Activated CD4-positive, CD25-positive, alpha-beta regulatory T cell (primary cell): ENCODE results near the gene ANGEL1.
A peak's percentile ranks its signal among the peaks of the same experiment; 100 is the strongest.

Experiments
- DNase-seq, 4 experiments: peaks; one replicate each; lab custom pipeline; 2025; lab: John Stamatoyannopoulos, UW

ANGEL1 gene

DNA sequence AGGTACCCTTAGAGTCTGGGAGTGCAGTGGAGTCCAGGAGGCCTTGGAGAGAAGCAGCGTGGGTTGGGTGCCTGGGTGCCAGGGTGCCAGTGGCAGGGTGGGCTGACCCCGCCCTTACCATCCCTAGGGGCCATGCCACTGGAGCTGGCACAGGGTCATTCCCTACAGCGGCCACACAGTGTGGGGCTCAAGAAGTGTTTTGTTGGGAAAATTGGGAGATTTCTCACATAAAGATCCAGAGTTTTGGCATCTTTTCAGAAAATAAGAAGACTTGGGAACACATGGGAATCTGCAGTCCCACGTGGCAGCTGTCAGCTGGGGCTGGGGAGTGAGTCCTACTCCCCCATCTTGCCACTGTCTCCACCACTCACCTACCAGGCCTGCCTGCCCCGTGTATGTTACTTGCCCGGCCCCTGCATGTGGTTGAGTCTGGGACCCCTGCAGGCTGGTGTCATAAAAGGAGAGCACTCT, 47.2 kb downstream of the ANGEL1 start:
- no peak for DNase-seq

DNA sequence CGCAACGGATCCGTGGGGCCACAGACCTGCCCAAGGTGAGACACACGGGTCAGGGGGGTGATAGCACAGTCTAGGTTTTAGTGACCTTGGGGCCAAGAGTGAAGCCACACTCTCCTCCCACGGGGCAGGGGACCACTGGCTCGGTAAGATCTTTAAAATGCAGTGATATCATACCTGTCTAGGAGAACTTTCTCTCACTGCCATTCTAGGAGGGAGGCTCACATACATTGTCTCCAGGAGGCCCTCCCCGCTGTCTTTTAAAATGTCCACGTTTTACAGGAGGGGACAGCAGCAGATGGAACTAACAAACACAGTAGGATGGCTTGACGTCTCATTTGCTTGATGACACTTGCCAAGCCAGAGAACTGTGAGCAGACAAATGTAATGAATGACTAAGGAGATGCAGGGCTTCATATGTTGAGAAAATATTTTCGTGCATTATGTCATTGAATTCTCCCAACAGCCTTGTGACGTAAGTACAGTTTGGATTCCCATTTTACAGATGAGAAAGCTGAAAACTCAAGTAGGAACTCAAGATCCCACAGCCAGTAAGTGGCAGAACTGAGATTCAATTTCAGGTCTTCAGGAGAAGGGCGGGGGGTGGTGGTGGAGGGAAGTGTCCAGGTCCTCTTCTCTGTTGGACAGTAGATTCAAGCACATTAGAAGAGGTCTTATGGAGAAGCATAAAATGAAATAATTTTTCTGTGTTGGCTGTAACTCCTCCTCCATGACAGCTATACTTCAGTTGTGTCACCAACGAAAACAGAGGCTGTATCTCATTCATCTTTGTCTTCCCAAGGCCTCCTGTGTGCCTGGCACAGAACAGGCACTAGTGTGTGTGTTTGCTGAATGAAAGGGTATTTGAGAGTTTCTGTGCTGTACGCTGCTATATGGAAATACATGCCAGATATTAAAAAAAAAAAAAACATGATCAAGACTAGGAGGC, 49.3 kb downstream of the ANGEL1 start:
- DNase-seq = no peak

DNA sequence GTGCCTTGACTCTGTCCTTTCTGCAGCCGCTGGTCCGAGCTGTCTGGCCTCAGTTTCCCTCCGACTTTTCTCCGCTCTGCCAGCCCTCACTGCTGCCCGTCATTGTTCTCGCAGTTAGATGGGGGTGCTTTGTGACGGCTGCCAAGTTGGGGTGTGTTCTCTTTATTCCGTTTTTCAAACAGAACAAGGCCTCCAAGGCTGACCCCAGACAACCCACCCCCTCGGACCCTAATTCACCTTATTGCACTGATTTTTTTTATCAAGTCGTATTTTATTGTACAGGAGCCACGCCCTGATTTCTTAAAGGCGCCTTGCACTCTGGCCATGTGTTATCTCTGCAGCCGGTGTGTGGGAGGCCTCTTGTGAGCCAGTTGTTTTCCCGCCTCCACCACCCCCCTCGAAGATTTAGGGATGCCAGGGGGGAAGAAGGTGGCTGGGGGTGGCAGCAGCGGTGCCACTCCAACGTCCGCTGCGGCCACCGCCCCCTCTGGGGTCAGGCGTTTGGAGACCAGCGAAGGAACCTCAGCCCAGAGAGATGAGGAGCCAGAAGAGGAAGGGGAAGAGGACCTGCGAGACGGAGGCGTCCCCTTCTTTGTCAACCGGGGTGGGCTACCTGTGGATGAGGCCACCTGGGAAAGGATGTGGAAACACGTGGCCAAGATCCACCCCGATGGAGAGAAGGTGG, 50.1 kb downstream of the ANGEL1 start:
- no peak for DNase-seq

DNA sequence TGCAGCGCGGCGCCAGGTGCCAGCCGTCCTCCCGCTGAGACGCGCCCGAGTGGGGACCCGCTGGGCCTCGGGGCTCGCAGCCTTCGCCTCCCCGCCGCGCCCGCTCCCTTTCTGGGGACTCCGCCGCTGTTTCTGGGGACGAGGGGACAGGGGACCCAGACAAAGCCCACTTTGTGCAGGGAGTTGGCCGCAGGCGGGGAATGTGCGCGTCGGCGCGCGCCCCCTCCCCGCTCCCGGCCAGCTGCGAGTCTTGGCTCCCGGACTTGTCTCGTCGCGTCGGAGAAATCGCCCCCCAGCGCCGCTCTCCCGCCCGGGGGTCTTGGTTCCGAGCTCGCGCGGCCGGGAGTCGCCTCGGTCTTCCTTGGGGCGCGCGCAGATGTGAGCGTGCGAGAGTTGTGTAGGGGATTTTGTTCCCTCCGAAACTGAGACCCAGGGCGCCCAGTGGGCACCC, 50.7 kb downstream of the ANGEL1 start:
- no peak for DNase-seq

DNA sequence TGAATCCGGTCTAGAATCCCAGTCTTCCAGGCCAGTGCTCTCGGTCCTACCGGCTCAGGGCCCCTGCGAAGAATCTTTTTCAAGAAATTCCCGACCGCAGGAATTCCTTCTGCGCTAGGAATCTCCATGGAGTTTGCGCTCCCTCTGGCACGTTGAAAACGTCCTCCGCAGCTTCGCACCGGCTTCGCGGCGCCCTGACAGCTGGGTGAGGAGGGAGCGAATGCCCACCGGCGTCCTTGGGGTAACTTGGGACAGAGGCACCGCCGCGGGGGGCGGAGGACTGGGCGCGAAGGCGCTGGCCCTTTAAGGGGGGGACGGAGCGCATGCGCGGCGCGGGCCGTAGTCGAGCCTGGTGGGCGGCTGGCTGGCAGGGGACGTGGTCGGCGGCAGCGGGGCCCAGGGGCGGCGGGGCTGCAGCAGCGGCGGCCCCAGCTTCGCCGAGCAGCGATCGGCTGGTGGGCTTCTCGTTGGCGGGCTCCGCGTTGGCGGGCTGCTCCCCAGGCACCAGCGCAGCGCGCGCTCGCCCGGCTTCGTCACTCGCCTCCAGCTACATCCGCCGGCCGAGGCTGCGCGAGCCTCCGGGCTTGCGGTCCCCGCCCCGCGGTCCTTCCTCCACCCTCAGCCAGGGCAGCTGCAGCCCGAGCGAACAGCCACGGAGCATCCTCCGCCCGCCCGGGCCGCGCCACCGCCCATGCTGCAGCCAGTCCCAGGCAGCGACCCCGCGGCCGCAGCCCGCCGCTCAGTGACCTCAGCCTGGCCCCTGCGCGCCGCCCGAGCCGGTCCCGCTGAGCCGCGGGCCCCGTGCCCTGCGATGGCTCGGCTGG, 51.3 kb downstream of the ANGEL1 start, which contains the start of gene VASH1:
VASH1 (plus strand) TSS at position 333 of the 824 bp plus-strand sequence. CDS start 1,354 bp downstream, outside the sequence.
- DNase-seq = peak; percentile 14 to 32 (median 28)

DNA sequence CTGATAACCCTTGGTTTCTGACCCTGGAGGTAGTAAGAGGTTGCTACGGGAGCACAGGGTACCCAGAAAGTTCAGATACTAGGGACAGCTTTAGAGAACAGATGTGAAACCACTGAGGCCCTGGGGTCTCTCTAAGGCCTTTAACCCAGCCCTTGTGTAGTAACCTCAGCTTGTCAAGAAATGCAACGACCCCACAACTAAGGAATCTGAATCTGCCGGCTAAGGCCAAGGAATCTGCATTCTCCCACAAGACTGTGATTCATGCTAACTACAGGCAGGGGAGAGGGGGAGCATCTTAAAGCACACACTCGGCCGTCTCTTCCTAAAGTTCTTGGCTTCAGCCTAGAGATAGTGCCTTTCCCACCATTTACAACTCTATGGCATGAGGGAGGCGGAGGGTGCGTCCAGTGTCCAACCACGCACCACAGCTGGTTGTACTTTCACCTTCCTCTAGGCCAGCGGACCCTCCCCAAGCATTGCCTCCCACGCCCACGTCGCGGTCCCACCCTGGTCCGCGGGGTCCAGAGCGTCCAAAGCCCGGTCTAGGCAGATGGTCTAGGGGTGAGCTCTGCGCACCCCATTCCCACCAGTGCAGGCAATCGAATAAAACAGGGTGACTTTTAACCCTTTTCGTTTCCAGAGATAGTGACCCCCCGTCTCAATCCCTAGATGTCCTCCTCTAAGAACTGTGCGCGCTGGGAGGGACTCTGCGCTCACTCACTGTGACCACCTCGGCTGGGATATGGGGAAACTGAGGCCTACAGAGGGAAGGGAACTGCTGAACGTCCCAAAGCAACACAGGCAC, 52.1 kb downstream of the ANGEL1 start:
- DNase-seq = no peak

DNA sequence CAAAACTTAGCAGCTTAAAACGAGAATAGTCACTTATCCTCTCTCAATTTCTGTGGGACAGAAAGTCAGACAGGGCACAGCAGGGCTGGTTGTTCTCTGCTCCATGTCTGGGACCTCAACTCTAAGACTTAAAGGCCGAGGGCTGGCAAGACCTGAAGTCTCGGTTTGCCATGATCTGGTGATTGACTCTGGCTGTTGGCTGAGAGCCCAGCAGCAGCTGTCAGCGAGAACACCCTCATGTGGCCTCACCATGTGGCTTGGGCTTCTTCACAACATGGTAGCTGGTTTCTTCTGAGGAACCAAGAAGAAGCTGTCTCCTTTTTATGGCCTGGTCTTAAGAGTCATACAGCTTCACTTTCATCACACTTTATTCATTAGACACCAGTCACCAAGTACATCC, 53.1 kb downstream of the ANGEL1 start:
- no peak for DNase-seq

DNA sequence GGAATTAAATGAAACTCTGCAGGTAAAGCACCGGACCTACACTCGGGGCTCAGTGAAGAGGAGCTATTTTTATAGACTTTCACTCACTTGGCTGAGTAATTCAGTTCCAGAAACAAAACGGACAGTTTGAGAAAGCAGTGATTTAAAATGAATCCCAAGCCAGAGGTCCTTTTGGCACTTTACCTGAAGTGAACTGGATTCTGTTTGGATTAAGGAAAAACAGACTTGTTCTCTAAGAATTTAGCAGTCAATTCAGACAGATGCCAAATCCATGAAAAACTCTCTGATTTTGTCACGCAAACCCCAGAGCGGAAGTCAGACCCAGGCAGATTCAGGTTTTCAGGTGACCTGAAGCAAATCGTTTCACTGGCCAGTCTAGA, 56.3 kb downstream of the ANGEL1 start:
- no peak for DNase-seq

DNA sequence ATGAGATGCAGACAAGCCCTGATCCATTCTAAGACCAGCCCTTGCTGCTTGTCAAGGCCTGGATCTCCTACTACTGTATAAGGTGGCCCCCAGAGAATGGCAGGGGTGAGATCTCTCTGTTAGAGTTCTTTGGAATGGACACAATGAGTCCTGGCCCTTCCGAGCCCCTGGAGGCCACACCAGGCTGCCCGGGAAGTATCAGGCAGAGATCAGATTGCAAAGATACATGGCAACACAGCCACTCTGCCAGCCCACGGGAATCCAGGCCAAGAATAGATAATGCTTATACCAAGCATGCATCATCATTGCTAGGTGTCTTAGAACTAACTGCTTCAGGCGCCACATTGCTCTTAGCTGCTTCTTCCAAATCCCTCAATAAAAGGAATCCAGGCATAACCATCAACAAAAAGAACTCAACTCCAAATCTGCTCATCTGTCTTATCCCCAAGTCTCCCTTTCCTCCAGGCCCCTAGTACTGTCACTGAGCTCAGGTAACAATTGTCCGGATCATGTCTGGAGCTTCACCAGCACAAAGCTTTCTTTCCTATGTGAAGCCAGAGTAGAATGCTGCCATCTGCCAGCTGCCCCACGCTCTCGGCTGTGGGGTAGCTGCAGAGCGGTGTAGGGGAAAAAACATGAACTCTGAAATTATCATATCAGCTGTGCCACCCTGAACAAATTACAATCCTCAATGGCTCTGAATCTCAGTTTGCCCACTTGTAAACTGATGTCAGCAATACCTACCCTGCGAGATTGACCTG, 56.9 kb downstream of the ANGEL1 start:
- no peak for DNase-seq

DNA sequence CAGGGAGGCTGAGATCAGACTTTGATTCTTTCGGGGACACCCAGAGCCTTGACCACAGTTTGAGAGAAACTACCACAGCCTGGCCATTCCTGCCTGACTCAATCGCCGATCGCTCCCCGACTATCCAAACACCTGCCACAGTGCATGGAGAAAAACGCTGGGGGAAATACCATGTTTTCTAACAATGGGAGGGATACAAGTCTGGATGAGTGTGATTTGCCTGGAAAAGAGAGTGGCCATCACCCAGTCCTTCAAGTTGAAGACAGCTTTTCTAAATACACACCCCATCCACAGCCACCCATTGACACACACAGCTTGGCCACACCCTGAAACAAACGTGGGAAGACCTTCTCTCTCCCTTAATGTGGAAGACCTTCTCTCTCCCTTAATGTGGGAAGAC, 58.1 kb downstream of the ANGEL1 start:
- DNase-seq = no peak

DNA sequence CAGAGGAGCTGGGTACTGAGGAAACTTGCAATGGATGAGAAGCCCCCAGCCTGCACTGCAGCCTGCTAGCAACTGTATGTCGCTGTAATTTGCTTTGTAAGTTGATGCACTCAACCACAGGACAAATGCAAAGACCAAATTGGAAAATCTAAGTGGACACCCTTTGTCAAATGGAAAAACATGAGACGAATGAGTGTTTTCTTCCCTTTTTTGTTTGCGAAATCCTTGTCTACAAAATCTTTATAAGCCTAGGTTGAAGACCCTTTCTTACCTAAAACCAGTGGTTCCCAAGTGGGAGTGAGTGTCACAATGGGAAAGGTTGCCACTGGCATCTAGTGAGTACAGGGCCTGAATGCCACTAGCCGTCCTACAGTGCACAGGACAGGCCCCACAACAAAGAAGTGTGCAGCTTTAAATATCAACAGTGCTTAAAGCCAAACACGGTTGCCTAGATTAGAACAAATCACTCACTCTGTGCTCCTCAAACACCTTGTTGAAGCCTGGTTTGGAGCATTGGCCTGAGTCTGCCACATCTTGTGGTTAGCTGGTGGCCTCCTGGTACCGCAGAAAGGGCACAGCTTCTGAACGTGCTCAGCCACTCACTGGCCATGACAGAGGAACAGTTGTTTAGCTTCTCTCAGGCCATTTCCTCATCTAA, 59.0 kb downstream of the ANGEL1 start:
- no peak for DNase-seq

DNA sequence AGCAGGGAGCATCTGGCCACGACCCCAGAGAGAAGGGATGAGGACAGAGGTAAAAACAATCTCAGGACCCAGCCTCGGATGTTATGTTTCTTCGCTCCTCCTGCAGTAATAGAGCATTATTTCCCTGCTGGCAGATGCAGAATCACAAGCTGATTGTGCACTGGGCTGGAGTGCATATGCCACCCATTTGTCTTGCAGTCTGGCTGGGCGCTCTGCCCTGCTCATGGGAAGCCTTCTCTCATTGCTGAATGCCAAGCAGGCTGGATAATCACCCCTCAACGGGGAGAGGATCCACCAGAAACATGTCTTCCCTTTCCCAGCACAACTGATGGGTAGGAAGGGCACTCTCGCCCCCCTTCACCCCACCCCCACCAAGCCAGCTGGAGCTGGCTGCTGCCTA, 59.9 kb downstream of the ANGEL1 start:
- DNase-seq = no peak

DNA sequence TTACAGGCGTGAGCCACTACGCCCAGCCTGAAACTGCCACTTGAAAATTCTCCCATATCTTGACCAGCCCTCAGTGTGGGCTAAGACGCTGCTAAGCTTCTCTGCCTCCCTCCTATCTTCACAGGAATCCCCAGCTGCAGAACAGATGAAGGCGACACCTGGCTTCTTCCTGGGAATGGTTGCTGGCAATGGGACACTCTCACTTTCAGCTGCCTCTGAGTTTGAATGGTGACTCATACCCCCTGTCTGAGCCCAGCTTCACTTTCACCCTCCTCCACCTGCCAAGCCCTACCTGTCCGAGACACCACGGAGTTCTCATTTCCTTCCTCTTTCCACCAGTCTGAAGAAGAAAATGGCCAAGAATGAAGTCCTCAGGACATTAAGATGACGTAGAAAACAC, 69.7 kb downstream of the ANGEL1 start:
- DNase-seq = no peak

DNA sequence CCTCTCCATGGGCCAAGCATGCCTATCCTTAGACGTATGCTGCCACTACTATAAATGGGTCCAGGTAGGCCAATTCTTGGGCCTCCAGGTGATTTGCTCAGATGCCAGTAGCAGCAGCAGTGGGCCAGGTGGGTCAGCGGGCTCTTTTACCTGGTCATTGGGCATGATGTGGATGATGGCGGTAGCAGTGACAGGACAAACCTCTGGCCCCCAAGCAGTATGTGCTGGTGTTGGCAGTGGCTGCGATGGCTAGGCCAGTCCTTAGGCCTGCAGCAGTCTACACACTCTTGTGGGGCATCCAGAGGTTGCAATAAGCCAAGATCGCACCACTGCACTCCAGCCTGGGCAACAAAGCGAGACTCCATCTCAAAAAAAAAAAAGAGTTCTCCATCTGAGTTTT, 70.5 kb downstream of the ANGEL1 start:
- DNase-seq = no peak

DNA sequence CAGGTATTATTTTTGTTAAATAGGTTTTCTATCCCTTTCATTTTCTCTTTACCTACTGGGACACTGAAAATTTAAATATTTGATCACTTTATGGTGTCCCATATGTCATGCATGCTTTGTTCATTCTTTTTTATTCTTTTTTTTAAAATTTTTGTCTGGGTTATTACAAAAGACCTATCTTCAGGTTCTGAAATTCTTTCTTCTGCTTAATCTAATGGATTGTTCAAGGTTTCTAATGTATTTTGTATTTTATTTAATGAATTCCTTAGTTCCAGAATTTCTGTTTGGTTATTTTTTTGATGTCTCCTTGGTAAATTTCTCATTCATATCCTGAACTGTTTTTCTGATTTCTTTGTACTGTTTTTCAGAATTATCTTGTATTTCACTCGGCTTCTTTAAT, 71.6 kb downstream of the ANGEL1 start:
- no peak for DNase-seq
